Measurements from ENCODE around the gene DRD5.

DRD5 gene

DNA sequence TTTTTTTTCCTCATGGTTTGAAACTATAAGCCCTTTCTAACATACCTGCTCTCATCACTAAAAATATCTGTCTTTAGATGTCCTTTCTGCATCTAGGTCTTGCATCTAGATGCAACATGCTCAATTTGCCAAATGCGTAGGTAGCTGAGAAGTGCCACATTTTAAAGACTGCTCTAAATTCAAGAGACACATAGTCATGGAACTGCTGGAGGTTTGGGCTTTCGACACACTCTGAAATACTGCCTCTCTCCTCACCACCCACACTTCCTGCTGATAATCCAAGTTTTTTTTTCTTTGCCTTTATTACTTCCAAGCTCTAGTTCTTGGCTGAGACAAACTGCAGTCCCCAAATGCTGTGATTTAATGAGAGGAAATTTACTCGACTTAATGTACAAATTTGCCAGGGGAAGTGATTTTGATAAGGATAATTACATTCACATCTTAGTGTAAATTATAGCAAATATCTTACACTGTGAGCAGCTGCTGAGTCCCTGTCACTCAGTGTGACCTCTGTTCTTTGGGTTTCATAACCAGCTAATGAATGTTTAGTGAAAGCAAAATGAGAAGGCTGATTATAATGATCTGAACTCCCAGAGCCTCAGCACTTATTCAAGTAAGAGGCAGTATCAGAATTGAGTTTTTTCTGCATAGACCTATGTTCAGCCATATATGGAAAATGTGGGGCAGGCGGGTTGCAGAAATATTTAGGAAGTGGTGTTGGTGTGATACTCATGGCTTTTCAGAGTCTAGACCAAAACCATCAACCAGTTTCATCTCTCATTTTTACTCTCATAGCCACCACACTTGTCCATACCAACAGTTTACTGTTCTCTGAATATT is 31.3 kb downstream of the DRD5 start:
- DNase-seq (ENCODE audit: insufficient read length, low spot score) (peak; percentile 5), FAIRE-seq (peak; percentile 56)

GRCh38 chr4:9816285-9816684 is 34.9 kb downstream of the DRD5 start:
- DNase-seq (ENCODE audit: insufficient read length, low spot score) (no peak), FAIRE-seq (no peak)

GRCh38 chr4:9820343-9820742 is 38.9 kb downstream of the DRD5 start:
- DNase-seq (ENCODE audit: insufficient read length, low spot score) = no peak
- FAIRE-seq = no peak

DNA sequence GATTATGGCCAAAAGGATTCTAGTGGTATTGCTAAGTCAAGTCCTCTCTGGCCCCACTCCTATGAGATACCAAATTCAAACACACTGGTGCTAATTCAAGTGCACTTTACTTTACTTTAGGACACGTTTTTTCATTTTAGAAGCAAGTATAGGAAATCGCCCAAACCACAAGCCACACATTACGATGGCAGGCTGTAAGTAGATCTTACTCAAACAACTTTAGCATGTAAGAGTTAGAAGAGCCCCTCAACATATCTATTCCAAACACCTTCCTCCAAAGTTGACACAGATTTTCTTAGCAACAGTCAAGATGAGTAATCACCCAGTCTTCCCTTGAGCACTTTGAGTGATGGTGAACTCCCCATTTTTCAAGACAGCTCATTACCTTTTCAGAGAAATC is 43.6 kb downstream of the DRD5 start:
- no peak for DNase-seq (ENCODE audit: insufficient read length, low spot score)
- FAIRE-seq = no peak

- FAIRE-seq (no peak), DNase-seq (ENCODE audit: insufficient read length, low spot score) (no peak)
Measured at GRCh38 chr4:9826551-9826950, 45.1 kb downstream of the DRD5 start.

DNA sequence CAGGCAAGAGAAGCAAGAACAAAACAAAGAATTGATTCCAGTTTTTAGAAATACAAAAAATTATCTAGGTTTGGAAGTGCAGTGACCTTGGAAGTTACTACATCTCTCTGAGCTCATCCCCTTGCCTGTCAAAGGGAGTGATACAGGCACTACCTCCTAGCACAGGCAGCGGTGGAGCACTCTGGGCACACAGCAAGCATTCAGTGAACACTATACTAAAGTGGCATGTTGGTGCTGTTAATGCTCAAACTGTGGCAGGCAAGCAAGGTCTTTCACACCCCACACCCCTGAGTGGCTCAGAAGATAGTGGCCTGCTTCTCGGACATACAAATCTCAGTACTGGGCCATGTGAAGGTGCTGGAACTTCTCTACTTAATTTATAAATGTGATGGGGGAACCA is 51.2 kb downstream of the DRD5 start:
- DNase-seq (ENCODE audit: insufficient read length, low spot score) (no peak), FAIRE-seq (no peak)

DNA sequence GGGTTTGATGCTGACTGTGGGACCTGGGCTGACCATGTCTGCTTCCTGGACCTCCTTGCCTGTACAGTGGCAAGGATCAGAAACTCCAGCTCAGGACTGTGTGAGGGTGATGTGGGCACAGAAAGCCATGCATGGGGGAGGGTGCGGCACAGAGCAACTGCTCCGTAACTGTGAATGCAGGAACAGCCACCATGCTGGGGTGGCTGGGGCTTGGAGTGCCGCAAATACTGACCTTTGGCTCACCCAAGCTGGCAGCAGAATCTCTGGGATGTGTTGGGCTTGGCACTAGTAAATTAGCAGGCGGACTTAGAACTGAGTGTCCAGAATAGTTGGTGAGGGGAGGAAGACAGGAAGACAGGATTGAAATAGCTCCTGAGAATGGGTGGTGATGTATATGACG is 52.0 kb downstream of the DRD5 start:
- no peak for DNase-seq (ENCODE audit: insufficient read length, low spot score)

More for the DNA sequence above, 52.0 kb downstream of the DRD5 start:
- no peak for FAIRE-seq
